Kidney (tissue), 14 donors: ENCODE data around the gene KIAA1671. TPM values are rescaled to one million over a fixed set of nuclear protein-coding genes. Genes with fewer than 3 reads are reported as not detected.

Experiments
- DNase-seq, 5 donors: peaks; one replicate each; pipeline ENCODE4 v3.0.0-alpha.2; 2013 to 2020
- FAIRE-seq: peaks from 2 replicates; lab custom pipeline; 2012; peaks lifted over from hg19 to GRCh38; lab: Jason Lieb, UNC
- H3K27ac ChIP-seq, 2 donors: one replicate each; pipeline ENCODE4 v1.7.0; 2013; ENCODE audit warnings: low read depth in 2 of 2, low read length in 2 of 2, inconsistent platforms in 1 of 2
- H3K27me3 ChIP-seq: one replicate; pipeline ENCODE4 v1.7.1; 2013; ENCODE audit warnings: low read length, inconsistent platforms; ENCODE audit not compliant: control insufficient read depth, insufficient read depth
- H3K36me3 ChIP-seq, 3 donors: one replicate each; pipeline versions ENCODE4 v1.7.0 to v1.7.1; 2013; ENCODE audit warnings: low read length in 3 of 3, control low read depth in 1 of 3, inconsistent platforms in 1 of 3; ENCODE audit not compliant: insufficient read depth in 3 of 3, control insufficient read depth in 2 of 3
- H3K4me1 ChIP-seq, 3 donors: one replicate each; pipeline versions ENCODE4 v1.7.0 to v1.7.1; 2013; ENCODE audit warnings: low read length in 3 of 3, inconsistent platforms in 1 of 3, low read depth in 1 of 3; ENCODE audit not compliant: control insufficient read depth in 2 of 3, insufficient read depth in 2 of 3
- H3K4me3 ChIP-seq, 3 donors: one replicate each; pipeline versions ENCODE4 v1.7.0 to v1.8.1; 2013; ENCODE audit warnings: low read length in 3 of 3, control low read depth in 1 of 3, inconsistent platforms in 1 of 3
- H3K9ac ChIP-seq, 3 donors: one replicate each; pipeline versions ENCODE4 v1.7.0 to v1.7.1; 2013; ENCODE audit warnings: low read length in 3 of 3, control low read depth in 1 of 3, inconsistent platforms in 1 of 3
- H3K9me3 ChIP-seq, 3 donors: one replicate each; pipeline versions ENCODE4 v1.7.0 to v1.7.1; 2013; ENCODE audit warnings: low read length in 3 of 3, control low read depth in 1 of 3, inconsistent platforms in 1 of 3; ENCODE audit not compliant: control insufficient read depth in 2 of 3, insufficient read depth in 1 of 3
- intact Hi-C: fragments of 100-400 bp; cut with DNase I; formaldehyde crosslinking; loops from one replicate; pipeline ENCODE4 v1.11.1; 2022
- polyA plus RNA-seq: library from polyadenylated mRNA; stranded (reverse); fragments of 350-450 nt; fragmentation: Illumina TruSeq; extraction: RNeasy Lipid Tissue Mini Kit (QIAGEN cat#74804); gene quantifications from one replicate; pipeline ENCODE4 v1.2.3, GENCODE V29; 2014; ENCODE audit warnings: low read depth, low replicate concordance; ENCODE audit not compliant: insufficient read depth
- total RNA-seq: library from RNA; stranded (reverse); fragmentation: NEBNext Ultra II Directional; extraction: Animal tissue kit (Norgen Biotek cat#: 25700); gene quantifications from one replicate; pipeline ENCODE4 v1.2.1, GENCODE V29; 2021
- TF ChIP-seq, protein P1 (sequence below): IDR thresholded peaks from 3 replicates; pipeline ENCODE4 v1.5.1; 2012; ENCODE audit warnings: mild to moderate bottlenecking, moderate library complexity, borderline replicate concordance; ENCODE audit not compliant: insufficient read depth; ENCODE audit errors: extremely low read depth
- donor health status: control.
- donor health status: control.
- donor health status: control.
- donor health status: control.
- donor health status: control.
- donor health status: DM: yes; HTN: yes; CAD: no.
- donor health status: Normal renal cell carcinoma (clear cell type).

Gene KIAA1671
- total and polyA plus RNA-seq, 2 donors from 2014 or later = 7.3 to 65.2 TPM

GRCh38 chr22:25134451-25134850, 181.9 kb downstream of the KIAA1671 start:
- intact Hi-C loops = no loop called here
- peaks cover 0 to 17% (median 10%) of the 10 kb centered on the region in 3 donors for H3K4me1 ChIP-seq
- FAIRE-seq (no peak), DNase-seq (no peak)
- TF ChIP-seq, protein P1, sequence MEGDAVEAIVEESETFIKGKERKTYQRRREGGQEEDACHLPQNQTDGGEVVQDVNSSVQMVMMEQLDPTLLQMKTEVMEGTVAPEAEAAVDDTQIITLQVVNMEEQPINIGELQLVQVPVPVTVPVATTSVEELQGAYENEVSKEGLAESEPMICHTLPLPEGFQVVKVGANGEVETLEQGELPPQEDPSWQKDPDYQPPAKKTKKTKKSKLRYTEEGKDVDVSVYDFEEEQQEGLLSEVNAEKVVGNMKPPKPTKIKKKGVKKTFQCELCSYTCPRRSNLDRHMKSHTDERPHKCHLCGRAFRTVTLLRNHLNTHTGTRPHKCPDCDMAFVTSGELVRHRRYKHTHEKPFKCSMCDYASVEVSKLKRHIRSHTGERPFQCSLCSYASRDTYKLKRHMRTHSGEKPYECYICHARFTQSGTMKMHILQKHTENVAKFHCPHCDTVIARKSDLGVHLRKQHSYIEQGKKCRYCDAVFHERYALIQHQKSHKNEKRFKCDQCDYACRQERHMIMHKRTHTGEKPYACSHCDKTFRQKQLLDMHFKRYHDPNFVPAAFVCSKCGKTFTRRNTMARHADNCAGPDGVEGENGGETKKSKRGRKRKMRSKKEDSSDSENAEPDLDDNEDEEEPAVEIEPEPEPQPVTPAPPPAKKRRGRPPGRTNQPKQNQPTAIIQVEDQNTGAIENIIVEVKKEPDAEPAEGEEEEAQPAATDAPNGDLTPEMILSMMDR = no peak
- H3K9me3 ChIP-seq = no peaks in the 10 kb centered on the region
- H3K27ac ChIP-seq = peak overlapping the region; percentile 49 to 78
- H3K36me3 ChIP-seq = no peaks in the 10 kb centered on the region
- H3K27me3 ChIP-seq = no peaks in the 10 kb centered on the region
- H3K9ac ChIP-seq = peak overlapping the region in 1 of 3 donors; percentile 32
- H3K4me3 ChIP-seq = no peak overlapping the region

DNA sequence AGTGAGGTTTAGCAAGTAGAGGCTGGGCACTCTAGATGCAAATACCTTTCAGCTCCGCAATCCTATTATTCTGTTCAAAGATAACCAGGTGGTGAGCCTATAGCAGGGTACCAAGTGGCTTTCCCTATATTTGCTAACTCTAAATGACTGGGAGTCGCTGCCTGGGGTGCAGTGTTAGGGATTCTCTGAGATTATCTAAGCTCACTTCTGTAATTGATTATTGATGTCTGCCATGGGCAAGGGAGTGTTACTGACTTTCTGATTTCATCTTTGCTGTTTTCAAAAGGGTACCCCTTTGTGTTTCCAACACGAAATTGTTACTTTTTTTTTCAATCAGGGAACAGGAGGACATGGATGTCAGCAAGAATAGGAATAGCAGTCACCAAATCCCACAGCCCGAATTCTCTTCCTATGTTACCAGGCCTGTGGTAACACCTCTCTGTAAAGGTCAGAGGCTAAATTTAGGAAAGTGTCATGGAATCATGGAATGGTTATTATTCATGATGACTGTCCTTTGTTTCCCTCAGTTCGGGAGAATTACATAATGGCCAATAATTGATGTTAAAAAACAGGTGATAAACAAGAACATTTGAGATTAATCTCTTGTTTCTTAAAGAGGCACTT, 184.5 kb downstream of the KIAA1671 start:
- H3K4me3 ChIP-seq = no peak overlapping the region
- H3K4me1 ChIP-seq = peaks cover 0 to 15% (median 11%) of the 10 kb centered on the region in 3 donors
- intact Hi-C loops = no loop called here

GRCh38 chr22:25137577-25138525, 185.3 kb downstream of the KIAA1671 start:
- no peaks in the 10 kb centered on the region for H3K36me3 ChIP-seq
- H3K9ac ChIP-seq = no peak overlapping the region
- no peaks in the 10 kb centered on the region for H3K27me3 ChIP-seq
- TF ChIP-seq, protein P1 = no peak
- H3K27ac ChIP-seq = no peak overlapping the region
- intact Hi-C loops = no loop called here
- no peak for DNase-seq
- no peaks in the 10 kb centered on the region for H3K9me3 ChIP-seq
- no peak for FAIRE-seq
- peaks cover 0 to 15% (median 11%) of the 10 kb centered on the region in 3 donors for H3K4me1 ChIP-seq
- H3K4me3 ChIP-seq = no peak overlapping the region

More for the DNA sequence above, 184.5 kb downstream of the KIAA1671 start:
- Histone ChIP-seq H3K36me3 (no peaks in the 10 kb centered on the region), H3K27ac (no peak overlapping the region), H3K27me3 (no peaks in the 10 kb centered on the region), H3K9ac (no peak overlapping the region), H3K9me3 (no peaks in the 10 kb centered on the region)
- FAIRE-seq (no peak), DNase-seq (no peak)
- TF ChIP-seq, protein P1 = no peak
